GM19438 (cell line): ENCODE measurements around the gene KIAA0825.

Source experiments
- ATAC-seq: cut with Tn5 transposase; IDR thresholded peaks from one replicate; pipeline ENCODE4 v1.9.1; 2021; ENCODE audit warnings: low read depth; ENCODE audit not compliant: unreplicated experiment

KIAA0825 gene

GRCh38 chr5:94618493-94619328, at the start of gene KIAA0825, which contains the start of gene SLF1:
TSS of gene KIAA0825 (minus strand) at chr5:94618604. CDS start at chr5:94537126, 81,478 bp downstream.
TSS of gene SLF1 (plus strand) at chr5:94618669. CDS start at chr5:94628811, 10,142 bp downstream.
- ATAC-seq = peak; percentile 94

- ATAC-seq = no peak
These were observed 49.5 kb upstream of the KIAA0825 start for GRCh38 chr5:94667937-94668336.

GRCh38 chr5:94661086-94661485, 42.7 kb upstream of the KIAA0825 start:
- no peak for ATAC-seq

GRCh38 chr5:94660506-94660905, 42.1 kb upstream of the KIAA0825 start:
- ATAC-seq = no peak

- ATAC-seq = no peak
These were observed 39.9 kb upstream of the KIAA0825 start for GRCh38 chr5:94658272-94658671.

- no peak for ATAC-seq
These were observed 31.5 kb upstream of the KIAA0825 start for GRCh38 chr5:94649874-94650273.

GRCh38 chr5:94646758-94647157, 28.4 kb upstream of the KIAA0825 start:
- no peak for ATAC-seq

- no peak for ATAC-seq
These were observed 26.6 kb upstream of the KIAA0825 start for GRCh38 chr5:94645053-94645452.

GRCh38 chr5:94640176-94640575, 21.8 kb upstream of the KIAA0825 start:
- no peak for ATAC-seq

- ATAC-seq = peak; percentile 92
These were observed 13.6 kb upstream of the KIAA0825 start for GRCh38 chr5:94632024-94632423.

GRCh38 chr5:94627191-94627590, 8.8 kb upstream of the KIAA0825 start:
- ATAC-seq = no peak

GRCh38 chr5:94623877-94624276, 5.5 kb upstream of the KIAA0825 start:
- no peak for ATAC-seq

GRCh38 chr5:94623011-94623410, 4.6 kb upstream of the KIAA0825 start:
- no peak for ATAC-seq

- no peak for ATAC-seq
These were observed 3.4 kb upstream of the KIAA0825 start for GRCh38 chr5:94621763-94622162.

GRCh38 chr5:94620256-94620655, 1.9 kb upstream of the KIAA0825 start:
- ATAC-seq = no peak

GRCh38 chr5:94618029-94618492, 343 bp downstream of the KIAA0825 start:
- peak; percentile 41 for ATAC-seq

GRCh38 chr5:94615862-94616261, 2.5 kb downstream of the KIAA0825 start:
- no peak for ATAC-seq

- no peak for ATAC-seq
These were observed 4.1 kb downstream of the KIAA0825 start for GRCh38 chr5:94614156-94614805.

GRCh38 chr5:94613583-94613982, 4.8 kb downstream of the KIAA0825 start:
- ATAC-seq = no peak

GRCh38 chr5:94595281-94595840, 23.0 kb downstream of the KIAA0825 start:
- ATAC-seq = no peak

GRCh38 chr5:94577466-94578245, 40.7 kb downstream of the KIAA0825 start:
- ATAC-seq = peak; percentile 85
